GM12873 (cell line): ENCODE measurements around the gene CPNE5.

Experiments used
- TF ChIP-seq, protein P1 (sequence below): IDR thresholded peaks from 2 replicates; pipeline ENCODE4 v1.5.1; 2012; ENCODE audit warnings: low read depth, mild to moderate bottlenecking, moderate library complexity, low read length, control low read depth; ENCODE audit not compliant: insufficient read depth; ENCODE audit errors: missing control alignments

Gene CPNE5

DNA sequence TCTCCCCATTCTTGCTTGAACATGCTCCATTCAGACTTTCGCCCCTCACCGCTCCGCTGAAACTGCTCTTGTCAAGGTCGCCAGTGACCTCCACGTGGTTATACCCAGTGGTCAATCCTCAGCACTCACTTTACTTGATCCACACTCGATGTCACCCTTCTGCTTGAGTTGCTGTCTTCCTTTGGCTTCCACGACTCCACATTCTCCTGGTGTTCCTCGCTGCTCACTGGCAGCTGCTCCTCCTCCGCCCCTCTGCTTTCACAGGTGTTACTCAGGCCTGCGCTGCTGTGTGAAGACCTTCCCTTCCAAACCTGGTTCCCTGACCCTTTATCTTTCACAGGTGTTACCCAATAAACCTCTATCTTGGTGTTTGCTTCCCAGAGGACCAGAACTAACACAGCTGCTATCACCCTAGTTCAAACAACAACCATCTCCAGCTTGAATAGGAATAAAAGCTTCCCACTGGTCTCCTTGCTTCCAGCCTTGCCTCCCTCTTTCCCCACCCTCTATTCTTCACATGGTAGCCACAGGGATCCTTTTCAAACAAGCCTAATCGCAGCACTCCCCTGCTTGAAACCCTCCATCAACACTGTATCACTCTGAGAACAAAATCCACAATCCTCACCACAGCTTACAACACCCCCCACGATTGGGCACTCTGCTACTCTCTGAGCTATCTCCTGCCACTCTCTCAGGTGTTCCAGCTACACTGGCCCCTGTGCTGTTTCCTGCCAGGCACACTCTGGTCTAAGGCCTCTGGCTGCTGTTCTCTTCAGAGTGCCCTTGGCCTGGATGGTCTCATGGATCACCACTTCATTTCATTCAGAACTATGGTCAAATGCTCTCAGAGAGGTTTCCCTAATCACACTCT lies 24.7 kb upstream of the CPNE5 start:
- TF ChIP-seq, protein P1, sequence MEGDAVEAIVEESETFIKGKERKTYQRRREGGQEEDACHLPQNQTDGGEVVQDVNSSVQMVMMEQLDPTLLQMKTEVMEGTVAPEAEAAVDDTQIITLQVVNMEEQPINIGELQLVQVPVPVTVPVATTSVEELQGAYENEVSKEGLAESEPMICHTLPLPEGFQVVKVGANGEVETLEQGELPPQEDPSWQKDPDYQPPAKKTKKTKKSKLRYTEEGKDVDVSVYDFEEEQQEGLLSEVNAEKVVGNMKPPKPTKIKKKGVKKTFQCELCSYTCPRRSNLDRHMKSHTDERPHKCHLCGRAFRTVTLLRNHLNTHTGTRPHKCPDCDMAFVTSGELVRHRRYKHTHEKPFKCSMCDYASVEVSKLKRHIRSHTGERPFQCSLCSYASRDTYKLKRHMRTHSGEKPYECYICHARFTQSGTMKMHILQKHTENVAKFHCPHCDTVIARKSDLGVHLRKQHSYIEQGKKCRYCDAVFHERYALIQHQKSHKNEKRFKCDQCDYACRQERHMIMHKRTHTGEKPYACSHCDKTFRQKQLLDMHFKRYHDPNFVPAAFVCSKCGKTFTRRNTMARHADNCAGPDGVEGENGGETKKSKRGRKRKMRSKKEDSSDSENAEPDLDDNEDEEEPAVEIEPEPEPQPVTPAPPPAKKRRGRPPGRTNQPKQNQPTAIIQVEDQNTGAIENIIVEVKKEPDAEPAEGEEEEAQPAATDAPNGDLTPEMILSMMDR: no peak

GRCh38 chr6:36862848-36863382 lies 23.7 kb upstream of the CPNE5 start:
- TF ChIP-seq, protein P1: no peak

DNA sequence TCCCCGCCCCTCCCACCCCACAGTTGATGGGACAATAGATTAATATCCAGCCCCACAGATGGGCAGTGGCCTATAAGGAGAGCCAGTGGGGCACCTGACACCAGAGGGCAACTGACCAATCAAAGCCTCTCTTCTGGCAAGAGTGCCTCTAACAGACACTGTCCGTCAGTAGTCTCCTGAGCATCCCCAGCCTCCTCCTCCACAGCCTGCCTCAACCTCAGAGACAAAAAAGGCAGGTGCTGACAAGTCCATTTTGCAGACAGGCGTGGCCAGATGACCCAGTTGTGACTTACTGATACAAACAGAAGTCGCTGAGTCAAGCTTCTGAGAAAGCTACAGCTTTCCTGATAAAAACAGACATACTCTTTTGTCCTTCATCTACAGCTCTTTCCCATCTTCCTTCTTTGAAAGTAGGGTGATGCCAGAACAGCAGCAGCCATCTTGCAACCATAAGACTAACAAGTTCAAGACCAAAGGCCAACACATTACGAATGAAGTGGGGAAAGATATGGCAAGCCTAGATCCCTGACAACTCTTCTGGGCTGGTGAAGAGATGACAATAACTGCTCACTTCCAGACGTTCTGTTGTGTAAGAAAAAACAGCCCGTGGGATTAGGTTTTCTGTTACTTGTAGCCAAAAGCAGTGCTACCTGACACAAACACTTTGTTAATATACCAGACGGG lies 23.1 kb upstream of the CPNE5 start:
- TF ChIP-seq, protein P1: no peak

DNA sequence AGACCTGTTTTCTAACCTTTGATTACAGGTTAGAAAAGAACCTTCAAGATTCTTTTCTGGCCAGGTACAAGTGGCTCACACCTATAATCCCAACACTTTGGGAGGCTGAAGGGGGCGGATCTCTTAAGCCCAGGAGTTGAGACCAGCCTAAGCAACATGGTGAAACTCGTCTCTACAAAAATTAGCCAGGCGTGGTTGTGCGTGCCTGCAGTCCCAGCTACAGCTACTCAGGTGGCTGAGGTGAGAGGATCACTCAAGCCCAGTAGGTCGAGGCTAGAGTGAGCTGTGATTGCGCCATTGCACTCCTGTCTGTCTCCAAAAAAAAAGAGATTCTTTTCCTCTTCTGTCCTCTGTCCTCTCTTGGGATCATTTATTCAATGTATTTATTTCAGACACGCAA lies 20.9 kb upstream of the CPNE5 start:
- TF ChIP-seq, protein P1: no peak

- TF ChIP-seq, protein P1: no peak
Observed at GRCh38 chr6:36858407-36858981, 19.2 kb upstream of the CPNE5 start.

- TF ChIP-seq, protein P1: no peak
Observed at GRCh38 chr6:36857325-36857724, 18.1 kb upstream of the CPNE5 start.

GRCh38 chr6:36856277-36856676 lies 17.0 kb upstream of the CPNE5 start:
- TF ChIP-seq, protein P1: no peak
